Measurements from ENCODE around the gene MID1IP1.

MID1IP1 gene

DNA sequence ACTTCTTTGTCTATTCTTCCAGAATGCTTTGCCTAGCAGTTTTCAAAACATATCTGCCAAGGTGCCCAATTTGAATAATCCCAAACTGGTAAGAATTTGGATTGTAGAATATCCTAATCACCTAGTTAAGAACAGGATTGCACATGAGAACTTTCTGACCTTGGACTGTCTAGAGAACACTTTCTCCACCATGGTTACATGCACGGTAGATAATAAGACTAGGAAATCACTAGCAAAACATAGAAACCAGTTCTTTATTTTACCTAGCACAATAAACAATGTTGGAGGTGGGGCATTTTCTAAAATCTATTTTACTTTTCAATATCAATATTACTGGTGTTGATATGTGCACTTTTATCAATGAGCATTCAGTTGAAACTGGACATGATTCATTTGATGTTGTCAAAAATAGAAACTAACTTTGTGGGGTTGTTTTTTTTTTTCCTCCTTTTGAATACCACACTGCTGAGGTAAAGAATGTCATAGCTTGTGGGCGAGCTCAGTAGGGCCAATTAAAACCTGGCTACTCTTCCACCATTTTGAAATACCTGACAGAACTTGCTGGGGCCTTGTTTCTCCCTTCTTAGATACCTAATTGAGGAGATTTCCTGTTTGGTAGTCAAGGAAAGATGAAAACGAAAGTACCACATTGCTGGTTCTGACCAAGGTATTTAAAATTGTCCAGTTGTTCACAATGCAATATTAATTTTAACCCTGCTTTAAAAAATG, 10.4 kb downstream of the MID1IP1 start:
- no peak for TF ChIP-seq Cebpa-rat (IDR thresholded peaks at IDR 0.05)
- Histone ChIP-seq H3K9me3 (peaks cover 5% of the 10 kb centered on the region; the same call in 1 of the 2 replicates), H3K4me2 (peak overlapping the region; percentile 61), H3K9ac (no peak overlapping the region), H4K20me1 (0 out of 2 replicates have a peak, but pooled peaks cover 3% of the 10 kb centered on the region), H3K36me3 (0 out of 2 replicates have a peak, but pooled peaks cover 3% of the 10 kb centered on the region), H3K27me3 (no peaks in the 10 kb centered on the region), H3K4me3 (no peak overlapping the region), H3K4me1 (peaks cover 51% of the 10 kb centered on the region), H3K27ac (0 out of 2 replicates have a peak overlapping the region, but pooled peaks have one; percentile 43)

DNA sequence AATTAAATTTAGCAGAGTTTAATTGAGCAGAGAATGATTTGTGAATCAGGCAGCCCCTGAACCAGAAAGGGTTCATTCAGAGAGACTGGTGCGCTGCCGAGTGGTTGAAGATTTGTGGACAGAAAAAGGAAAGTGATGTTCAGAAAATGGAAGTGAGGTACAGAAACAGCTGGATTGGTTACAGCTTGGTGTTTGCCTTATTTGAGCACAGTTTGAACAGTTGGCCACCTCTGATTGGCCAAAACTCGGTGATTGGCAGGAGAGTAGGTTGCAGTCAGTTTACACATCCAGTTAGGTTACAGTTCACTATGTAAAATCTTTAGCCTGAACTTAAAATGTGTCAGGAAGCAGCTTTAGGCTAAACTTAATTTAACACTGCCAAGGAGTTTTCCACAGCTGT, 14.9 kb downstream of the MID1IP1 start:
- Histone ChIP-seq H4K20me1 (no peaks in the 10 kb centered on the region), H3K27me3 (no peaks in the 10 kb centered on the region), H3K4me3 (no peak overlapping the region), H3K36me3 (no peaks in the 10 kb centered on the region), H3K9ac (no peak overlapping the region), H3K9me3 (peaks cover 5% of the 10 kb centered on the region; the same call in 1 of the 2 replicates), H3K27ac (no peak overlapping the region), H3K4me1 (peaks cover 32% of the 10 kb centered on the region), H3K4me2 (peak overlapping the region; percentile 35)
- no peak for TF ChIP-seq Cebpa-rat (IDR thresholded peaks at IDR 0.05)

DNA sequence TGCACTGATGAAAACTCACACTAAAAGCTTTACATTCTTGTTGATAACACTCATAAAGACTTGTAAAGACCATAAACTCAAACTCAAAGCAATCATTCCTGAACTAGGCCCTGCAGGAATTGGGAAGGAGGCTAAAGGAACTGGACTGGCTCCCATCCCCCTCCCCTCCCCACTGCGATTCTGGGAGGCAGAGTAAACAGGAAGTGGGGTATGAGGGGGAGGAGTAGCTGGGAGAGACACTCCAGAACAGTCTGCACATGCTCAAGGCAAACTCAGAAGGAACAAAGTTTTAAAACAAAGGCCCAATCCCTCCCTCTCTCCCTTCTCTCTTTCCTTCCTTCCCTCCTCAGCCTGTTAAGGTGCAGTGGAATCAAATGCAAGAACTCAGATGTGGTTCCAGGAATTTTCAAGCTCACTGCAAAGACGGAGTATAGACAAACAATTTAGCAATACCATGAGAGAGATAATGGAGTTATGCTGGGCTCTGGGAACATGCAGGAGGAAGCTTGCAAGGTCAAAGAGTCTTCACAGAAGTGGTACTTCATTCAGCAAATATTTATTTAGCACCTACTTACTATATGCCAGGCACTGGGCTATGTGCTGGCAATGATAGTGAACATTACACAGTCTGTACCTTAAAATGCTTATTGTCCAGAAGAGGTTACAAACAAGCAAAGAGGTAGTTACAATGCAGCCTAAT, 15.9 kb downstream of the MID1IP1 start:
- H3K4me3 ChIP-seq: no peak overlapping the region
- H3K4me2 ChIP-seq: peak overlapping the region; percentile 35
- peaks cover 22% of the 10 kb centered on the region for H3K4me1 ChIP-seq
- no peak overlapping the region for H3K9ac ChIP-seq
- no peaks in the 10 kb centered on the region for H4K20me1 ChIP-seq
- H3K36me3 ChIP-seq: no peaks in the 10 kb centered on the region
- H3K9me3 ChIP-seq: peaks cover 5% of the 10 kb centered on the region; the same call in 1 of the 2 replicates
- no peak for TF ChIP-seq Cebpa-rat (IDR thresholded peaks at IDR 0.05)
- H3K27ac ChIP-seq: peak overlapping the region; percentile 52
- no peaks in the 10 kb centered on the region for H3K27me3 ChIP-seq

DNA sequence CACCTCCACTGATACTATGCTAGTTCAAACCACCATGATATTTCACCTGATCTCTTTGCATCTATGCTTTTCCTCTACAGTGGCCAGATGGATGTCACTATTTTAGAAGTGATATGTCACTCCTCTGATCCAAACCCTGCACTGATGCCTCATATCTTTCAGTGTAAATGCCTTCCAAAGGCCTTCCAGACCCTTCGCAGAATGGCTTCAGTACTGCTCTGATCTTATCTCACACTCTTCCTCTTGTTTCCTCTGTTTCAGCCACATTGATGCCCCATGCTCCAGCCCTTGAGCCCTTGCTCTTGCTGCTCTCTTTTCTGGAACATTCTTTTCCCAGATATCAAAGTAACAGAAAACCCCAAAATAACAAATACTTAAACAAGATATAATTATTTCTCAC, 17.9 kb downstream of the MID1IP1 start:
- H3K4me1 ChIP-seq: peaks cover 18% of the 10 kb centered on the region
- H3K9ac ChIP-seq: no peak overlapping the region
- TF ChIP-seq Cebpa-rat (IDR thresholded peaks at IDR 0.05): no peak
- H3K27me3 ChIP-seq: no peaks in the 10 kb centered on the region
- 0 out of 2 replicates have a peak, but pooled peaks cover under 1% of the 10 kb centered on the region for H3K9me3 ChIP-seq
- H3K27ac ChIP-seq: no peak overlapping the region
- H3K4me2 ChIP-seq: no peak overlapping the region
- H3K4me3 ChIP-seq: no peak overlapping the region
- H4K20me1 ChIP-seq: no peaks in the 10 kb centered on the region
- H3K36me3 ChIP-seq: no peaks in the 10 kb centered on the region

DNA sequence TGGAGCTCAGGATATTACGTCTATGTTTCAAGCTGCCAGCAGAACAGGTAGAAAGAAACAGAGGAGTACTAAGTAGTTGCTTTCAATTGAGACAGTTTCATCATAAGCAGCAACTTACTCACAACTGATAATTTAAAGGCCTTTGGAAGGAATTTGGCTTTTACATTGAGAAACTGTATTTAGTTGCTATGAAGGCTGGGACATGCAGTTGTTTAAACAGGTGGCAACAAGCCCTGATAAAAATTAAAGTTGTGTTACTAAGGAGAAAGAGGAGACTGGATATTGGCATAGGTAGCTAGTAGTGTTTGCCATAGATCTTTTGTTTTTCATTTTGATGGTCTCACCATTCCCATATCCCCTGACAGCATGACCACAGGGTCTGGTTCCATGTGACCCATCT, 18.4 kb downstream of the MID1IP1 start:
- no peak overlapping the region for H3K9ac ChIP-seq
- no peaks in the 10 kb centered on the region for H3K36me3 ChIP-seq
- H3K4me3 ChIP-seq: no peak overlapping the region
- H3K9me3 ChIP-seq: no peaks in the 10 kb centered on the region
- peaks cover 18% of the 10 kb centered on the region for H3K4me1 ChIP-seq
- no peak overlapping the region for H3K4me2 ChIP-seq
- TF ChIP-seq Cebpa-rat (IDR thresholded peaks at IDR 0.05): no peak
- no peaks in the 10 kb centered on the region for H3K27me3 ChIP-seq
- H4K20me1 ChIP-seq: no peaks in the 10 kb centered on the region
- H3K27ac ChIP-seq: no peak overlapping the region

DNA sequence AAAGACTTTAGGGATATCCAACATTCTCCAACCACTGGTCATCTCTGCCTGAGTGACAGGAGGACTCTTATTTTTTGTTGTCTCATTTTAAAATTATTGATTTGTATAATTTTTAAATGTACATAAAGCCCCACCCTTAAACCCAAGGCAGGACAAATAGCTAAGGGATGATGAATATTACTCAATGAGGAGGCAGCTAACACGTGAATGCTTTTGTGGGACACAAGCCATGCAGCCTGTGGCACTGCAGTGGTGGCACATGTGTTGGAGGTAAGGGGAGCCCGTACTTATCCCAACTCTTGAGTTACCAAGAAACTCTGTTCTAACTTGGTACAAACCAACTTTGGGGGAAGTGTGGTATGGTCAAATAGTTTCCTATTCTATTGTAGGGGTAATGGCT, 19.5 kb downstream of the MID1IP1 start:
- Histone ChIP-seq H3K27ac (no peak overlapping the region), H3K9me3 (no peaks in the 10 kb centered on the region), H3K27me3 (no peaks in the 10 kb centered on the region), H3K4me3 (no peak overlapping the region), H4K20me1 (no peaks in the 10 kb centered on the region), H3K4me1 (peaks cover 18% of the 10 kb centered on the region), H3K36me3 (no peaks in the 10 kb centered on the region), H3K9ac (no peak overlapping the region), H3K4me2 (no peak overlapping the region)
- TF ChIP-seq Cebpa-rat (IDR thresholded peaks at IDR 0.05): no peak

DNA sequence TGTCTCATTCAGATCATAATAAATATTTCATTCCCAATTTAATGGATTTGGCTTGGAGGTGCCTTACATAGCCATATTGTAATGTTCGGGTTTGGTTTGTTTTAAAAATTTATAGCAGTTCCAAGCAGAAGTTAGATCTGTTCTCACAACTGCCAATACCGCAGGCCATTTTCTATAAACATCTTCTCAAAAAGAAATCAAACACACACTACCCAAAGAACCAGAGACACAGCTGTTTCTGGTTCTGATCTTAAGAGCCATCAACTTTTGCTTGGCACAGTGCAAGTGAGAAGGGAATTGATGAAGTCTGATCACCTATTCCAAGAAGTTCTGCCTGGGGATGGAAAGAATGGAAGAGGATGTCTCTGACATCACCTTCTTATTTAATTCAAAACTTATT, 22.9 kb downstream of the MID1IP1 start:
- Histone ChIP-seq H3K9ac (no peak overlapping the region), H3K4me3 (no peak overlapping the region), H4K20me1 (no peaks in the 10 kb centered on the region), H3K4me2 (no peak overlapping the region), H3K27ac (no peak overlapping the region), H3K36me3 (no peaks in the 10 kb centered on the region), H3K9me3 (no peaks in the 10 kb centered on the region), H3K27me3 (no peaks in the 10 kb centered on the region), H3K4me1 (no peaks in the 10 kb centered on the region)
- TF ChIP-seq Cebpa-rat (IDR thresholded peaks at IDR 0.05): no peak

DNA sequence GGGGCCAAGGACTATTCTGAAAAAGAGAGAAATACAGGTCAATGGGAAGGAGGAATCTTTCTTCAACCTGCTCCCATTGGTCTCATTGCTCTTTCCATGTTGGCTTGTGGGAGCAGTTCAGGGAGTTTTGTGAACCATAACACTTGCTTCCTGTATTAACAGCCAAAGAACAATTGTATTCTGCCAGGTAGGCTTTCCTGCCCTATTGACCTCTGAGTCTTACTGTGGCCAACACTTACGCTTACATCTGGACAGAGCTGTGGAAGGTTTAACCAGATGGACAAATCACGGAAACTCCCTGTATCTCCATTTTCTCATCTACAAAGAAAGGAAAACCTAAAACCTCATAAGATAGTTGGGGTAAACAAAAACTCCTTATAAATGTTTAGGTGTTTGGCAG, 30.7 kb downstream of the MID1IP1 start:
- Histone ChIP-seq H4K20me1 (no peaks in the 10 kb centered on the region), H3K4me3 (no peak overlapping the region), H3K9ac (no peak overlapping the region), H3K4me2 (no peak overlapping the region), H3K9me3 (no peaks in the 10 kb centered on the region), H3K36me3 (no peaks in the 10 kb centered on the region), H3K4me1 (no peaks in the 10 kb centered on the region), H3K27me3 (no peaks in the 10 kb centered on the region), H3K27ac (no peak overlapping the region)
- TF ChIP-seq Cebpa-rat (IDR thresholded peaks at IDR 0.05): no peak

DNA sequence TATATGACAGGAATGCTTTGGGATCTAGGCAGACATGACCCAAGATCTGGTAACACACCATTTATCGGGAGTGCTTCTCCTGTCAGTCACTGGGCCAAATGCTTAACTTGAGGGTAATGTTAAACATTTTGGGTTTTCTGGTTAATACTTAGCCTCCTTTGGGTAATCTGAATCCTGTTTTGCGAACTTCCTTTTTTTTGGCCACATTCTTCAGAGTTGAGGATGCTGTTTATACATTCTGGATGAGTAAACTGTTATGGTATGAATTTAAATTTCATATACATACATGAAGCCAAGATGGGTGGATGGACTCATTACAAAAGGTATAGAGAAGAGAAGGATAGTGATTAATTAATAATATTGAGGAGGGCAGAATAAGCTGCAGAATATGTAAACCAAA, 36.1 kb downstream of the MID1IP1 start:
- H3K9me3 ChIP-seq: no peaks in the 10 kb centered on the region
- H3K4me1 ChIP-seq: no peaks in the 10 kb centered on the region
- TF ChIP-seq Cebpa-rat (IDR thresholded peaks at IDR 0.05): no peak
- H3K36me3 ChIP-seq: no peaks in the 10 kb centered on the region
- no peak overlapping the region for H3K27ac ChIP-seq
- H4K20me1 ChIP-seq: no peaks in the 10 kb centered on the region
- H3K27me3 ChIP-seq: no peaks in the 10 kb centered on the region
- no peak overlapping the region for H3K9ac ChIP-seq
- H3K4me3 ChIP-seq: no peak overlapping the region
- no peak overlapping the region for H3K4me2 ChIP-seq

DNA sequence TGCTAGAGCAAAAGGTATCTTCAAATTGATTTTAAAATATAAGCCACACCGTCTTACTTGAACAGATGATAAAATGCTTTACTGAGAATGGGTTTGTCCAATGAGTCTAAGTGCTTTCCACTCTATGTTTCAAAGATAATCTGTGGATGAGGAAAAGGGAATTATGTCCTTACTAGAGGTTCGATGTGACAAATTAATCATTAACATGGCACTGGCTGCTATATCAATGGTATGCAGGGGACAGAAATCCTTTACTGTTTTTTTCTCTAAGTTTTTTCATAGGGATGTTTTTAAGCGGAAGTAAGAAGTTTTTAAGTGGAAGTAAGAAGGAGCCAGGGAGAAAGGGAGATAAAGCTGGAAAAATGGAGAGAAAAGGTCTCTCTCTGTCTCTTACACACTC, 38.0 kb downstream of the MID1IP1 start:
- no peak overlapping the region for H3K27ac ChIP-seq
- no peak overlapping the region for H3K9ac ChIP-seq
- no peaks in the 10 kb centered on the region for H3K9me3 ChIP-seq
- no peak for TF ChIP-seq Cebpa-rat (IDR thresholded peaks at IDR 0.05)
- H3K4me3 ChIP-seq: no peak overlapping the region
- H3K27me3 ChIP-seq: no peaks in the 10 kb centered on the region
- no peaks in the 10 kb centered on the region for H3K4me1 ChIP-seq
- H4K20me1 ChIP-seq: no peaks in the 10 kb centered on the region
- H3K36me3 ChIP-seq: no peaks in the 10 kb centered on the region
- H3K4me2 ChIP-seq: no peak overlapping the region

Measured in BLaER1 (cell line).